ENCODE data around the gene HS3ST4. TPM values are rescaled to one million over a fixed set of nuclear protein-coding genes. Genes with fewer than 3 reads are reported as not detected.

Gene HS3ST4
- total RNA-seq, 2 donors from 2014 or later, result not detected

Small RNAs within 50 kb of the gene (microRNA-seq; reads per million reads assigned to microRNA genes)
- 0 reads per million in 2 donors for gene MIR548W

Measured in left cardiac atrium (tissue), 2 donors.